ENCODE measurements around the gene CA10.

Gene CA10

DNA sequence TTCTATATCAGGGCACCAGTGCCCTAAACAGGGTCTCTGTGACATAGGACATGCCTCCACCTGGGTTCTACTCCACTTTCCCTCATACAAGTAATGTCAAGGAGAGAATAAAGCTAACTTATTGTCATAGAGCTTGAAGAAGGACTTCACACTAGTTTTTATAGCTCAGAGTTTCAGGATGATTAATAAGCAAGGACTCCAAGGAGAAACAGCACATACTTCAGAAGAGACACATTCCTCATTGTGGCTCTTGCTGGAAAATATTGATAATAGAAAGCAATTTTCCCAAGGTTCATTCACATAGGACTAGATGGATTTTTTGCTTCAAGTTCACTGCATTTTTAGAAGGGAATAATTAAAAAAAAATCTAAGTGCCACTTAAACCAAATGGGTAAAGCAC is 133.3 kb downstream of the CA10 start:
- H3K27ac ChIP-seq (replicated peaks): no peak overlapping the region
- DNase-seq (ENCODE audit: low read depth in 1 of 2, low spot score in 1 of 2): no peak
- TF ChIP-seq, protein P1, sequence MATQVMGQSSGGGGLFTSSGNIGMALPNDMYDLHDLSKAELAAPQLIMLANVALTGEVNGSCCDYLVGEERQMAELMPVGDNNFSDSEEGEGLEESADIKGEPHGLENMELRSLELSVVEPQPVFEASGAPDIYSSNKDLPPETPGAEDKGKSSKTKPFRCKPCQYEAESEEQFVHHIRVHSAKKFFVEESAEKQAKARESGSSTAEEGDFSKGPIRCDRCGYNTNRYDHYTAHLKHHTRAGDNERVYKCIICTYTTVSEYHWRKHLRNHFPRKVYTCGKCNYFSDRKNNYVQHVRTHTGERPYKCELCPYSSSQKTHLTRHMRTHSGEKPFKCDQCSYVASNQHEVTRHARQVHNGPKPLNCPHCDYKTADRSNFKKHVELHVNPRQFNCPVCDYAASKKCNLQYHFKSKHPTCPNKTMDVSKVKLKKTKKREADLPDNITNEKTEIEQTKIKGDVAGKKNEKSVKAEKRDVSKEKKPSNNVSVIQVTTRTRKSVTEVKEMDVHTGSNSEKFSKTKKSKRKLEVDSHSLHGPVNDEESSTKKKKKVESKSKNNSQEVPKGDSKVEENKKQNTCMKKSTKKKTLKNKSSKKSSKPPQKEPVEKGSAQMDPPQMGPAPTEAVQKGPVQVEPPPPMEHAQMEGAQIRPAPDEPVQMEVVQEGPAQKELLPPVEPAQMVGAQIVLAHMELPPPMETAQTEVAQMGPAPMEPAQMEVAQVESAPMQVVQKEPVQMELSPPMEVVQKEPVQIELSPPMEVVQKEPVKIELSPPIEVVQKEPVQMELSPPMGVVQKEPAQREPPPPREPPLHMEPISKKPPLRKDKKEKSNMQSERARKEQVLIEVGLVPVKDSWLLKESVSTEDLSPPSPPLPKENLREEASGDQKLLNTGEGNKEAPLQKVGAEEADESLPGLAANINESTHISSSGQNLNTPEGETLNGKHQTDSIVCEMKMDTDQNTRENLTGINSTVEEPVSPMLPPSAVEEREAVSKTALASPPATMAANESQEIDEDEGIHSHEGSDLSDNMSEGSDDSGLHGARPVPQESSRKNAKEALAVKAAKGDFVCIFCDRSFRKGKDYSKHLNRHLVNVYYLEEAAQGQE (IDR thresholded peaks at IDR 0.05; ENCODE audit: insufficient replicate concordance, low read depth): no peak
- TF ChIP-seq, protein P2, sequence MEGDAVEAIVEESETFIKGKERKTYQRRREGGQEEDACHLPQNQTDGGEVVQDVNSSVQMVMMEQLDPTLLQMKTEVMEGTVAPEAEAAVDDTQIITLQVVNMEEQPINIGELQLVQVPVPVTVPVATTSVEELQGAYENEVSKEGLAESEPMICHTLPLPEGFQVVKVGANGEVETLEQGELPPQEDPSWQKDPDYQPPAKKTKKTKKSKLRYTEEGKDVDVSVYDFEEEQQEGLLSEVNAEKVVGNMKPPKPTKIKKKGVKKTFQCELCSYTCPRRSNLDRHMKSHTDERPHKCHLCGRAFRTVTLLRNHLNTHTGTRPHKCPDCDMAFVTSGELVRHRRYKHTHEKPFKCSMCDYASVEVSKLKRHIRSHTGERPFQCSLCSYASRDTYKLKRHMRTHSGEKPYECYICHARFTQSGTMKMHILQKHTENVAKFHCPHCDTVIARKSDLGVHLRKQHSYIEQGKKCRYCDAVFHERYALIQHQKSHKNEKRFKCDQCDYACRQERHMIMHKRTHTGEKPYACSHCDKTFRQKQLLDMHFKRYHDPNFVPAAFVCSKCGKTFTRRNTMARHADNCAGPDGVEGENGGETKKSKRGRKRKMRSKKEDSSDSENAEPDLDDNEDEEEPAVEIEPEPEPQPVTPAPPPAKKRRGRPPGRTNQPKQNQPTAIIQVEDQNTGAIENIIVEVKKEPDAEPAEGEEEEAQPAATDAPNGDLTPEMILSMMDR (IDR thresholded peaks at IDR 0.05; ENCODE audit: insufficient read depth, low read length): no peak
- no peak for TF ChIP-seq POLR2AphosphoS5 (IDR thresholded peaks at IDR 0.05; ENCODE audit: low read depth)
- no peak overlapping the region for H3K4me3 ChIP-seq (replicated peaks; ENCODE audit: insufficient read depth, low read length)
- H3K27me3 ChIP-seq (ENCODE audit: insufficient read depth, poor library complexity, severe bottlenecking): no peaks in the 10 kb centered on the region

DNA sequence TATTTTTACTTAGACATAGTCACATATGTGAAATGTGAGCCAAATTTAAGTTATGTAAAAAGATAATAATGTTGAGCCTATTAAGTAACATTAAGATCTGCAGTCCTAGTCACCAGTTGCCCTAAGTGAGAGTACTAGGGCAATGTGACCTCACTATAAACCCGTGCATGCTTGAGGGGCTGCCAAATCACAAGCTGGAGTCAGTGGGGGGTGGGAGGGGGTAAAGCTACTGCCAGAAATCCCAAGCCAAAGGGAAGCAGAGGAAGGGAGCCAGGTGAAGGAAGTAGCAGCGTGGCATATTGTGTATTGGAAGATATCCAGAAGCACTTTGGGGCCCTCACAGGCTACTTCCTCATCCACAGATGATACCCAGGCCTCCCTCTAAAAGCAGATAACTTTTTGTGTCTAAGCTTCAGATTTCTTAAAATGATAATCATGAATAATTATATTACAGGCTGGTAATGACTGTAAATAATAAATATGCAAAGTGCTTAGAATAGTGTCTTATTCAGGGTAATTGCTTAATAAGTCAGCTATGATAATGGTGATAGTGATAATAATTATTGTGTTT is 134.1 kb downstream of the CA10 start:
- H3K4me3 ChIP-seq (replicated peaks; ENCODE audit: insufficient read depth, low read length): no peak overlapping the region
- no peak overlapping the region for H3K27ac ChIP-seq (replicated peaks)
- no peaks in the 10 kb centered on the region for H3K27me3 ChIP-seq (ENCODE audit: insufficient read depth, poor library complexity, severe bottlenecking)
- no peak for TF ChIP-seq POLR2AphosphoS5 (IDR thresholded peaks at IDR 0.05; ENCODE audit: low read depth)
- no peak for TF ChIP-seq SPI1 (IDR thresholded peaks at IDR 0.05; ENCODE audit: borderline replicate concordance, low read depth)
- TF ChIP-seq, protein P1 (IDR thresholded peaks at IDR 0.05; ENCODE audit: insufficient replicate concordance, low read depth): no peak
- no peak for TF ChIP-seq GABPA (IDR thresholded peaks at IDR 0.05; ENCODE audit: low read depth)
- TF ChIP-seq, protein P2 (IDR thresholded peaks at IDR 0.05; ENCODE audit: insufficient read depth, low read length): no peak
- no peak for DNase-seq (ENCODE audit: low read depth in 1 of 2, low spot score in 1 of 2)

DNA sequence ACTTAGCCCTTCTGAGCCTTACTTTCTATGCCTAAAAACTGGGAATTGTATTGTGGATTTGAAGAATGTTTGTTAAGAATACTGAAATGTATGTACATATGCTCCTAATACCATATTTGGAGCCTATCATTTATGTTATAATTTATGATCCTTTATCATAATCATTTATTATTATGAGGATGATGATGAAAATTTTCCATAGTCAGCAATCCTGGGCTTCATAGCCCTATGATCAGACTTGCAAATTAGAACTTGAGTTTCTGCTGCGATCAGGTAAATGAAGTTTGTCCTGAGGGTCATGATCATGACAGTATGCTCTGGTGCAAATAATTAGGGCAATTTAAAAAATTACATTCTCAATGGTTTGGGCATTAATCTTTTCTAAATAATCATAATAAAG is 147.4 kb downstream of the CA10 start:
- DNase-seq (ENCODE audit: low read depth in 1 of 2, low spot score in 1 of 2): no peak
- Histone ChIP-seq H3K4me3 (replicated peaks; ENCODE audit: insufficient read depth, low read length) (no peak overlapping the region), H3K27ac (replicated peaks) (no peak overlapping the region), H3K27me3 (ENCODE audit: insufficient read depth, poor library complexity, severe bottlenecking) (no peaks in the 10 kb centered on the region)
- no peak for TF ChIP-seq GABPA (IDR thresholded peaks at IDR 0.05; ENCODE audit: low read depth)
- TF ChIP-seq SPI1 (IDR thresholded peaks at IDR 0.05; ENCODE audit: borderline replicate concordance, low read depth): no peak
- TF ChIP-seq POLR2AphosphoS5 (IDR thresholded peaks at IDR 0.05; ENCODE audit: low read depth): no peak
- TF ChIP-seq, protein P2 (IDR thresholded peaks at IDR 0.05; ENCODE audit: insufficient read depth, low read length): no peak
- TF ChIP-seq, protein P1 (IDR thresholded peaks at IDR 0.05; ENCODE audit: insufficient replicate concordance, low read depth): no peak

Measured in HL-60 (cell line).